H1 (cell line): ENCODE measurements around the gene PPP2R5B. TPM values are rescaled to one million over a fixed set of nuclear protein-coding genes. Genes with fewer than 3 reads are reported as not detected.

ENCODE experiments used
- CTCF ChIA-PET: fragments of 300-600 bp; sonication (Branson Sonifier 250); formaldehyde crosslinking; loops from one replicate; lab custom pipeline; 2021; ENCODE audit not compliant: partially characterized antibody; lab: Charles Lee
- POLR2A ChIA-PET: fragments of 300-600 bp; sonication (Branson Sonifier 250); formaldehyde crosslinking; loops from one replicate; lab custom pipeline; 2021; ENCODE audit warnings: inconsistent platforms; ENCODE audit not compliant: partially characterized antibody; lab: Charles Lee
- DNase-seq, 2 experiments: peaks; one replicate each; pipeline versions ENCODE4 v3.0.0 to v3.0.0-alpha.2; 2010 to 2022; ENCODE audit warnings: low spot score in 2 of 2, low read depth in 1 of 2, mixed read lengths in 1 of 2
- FAIRE-seq: peaks from 2 replicates; lab custom pipeline; 2011; peaks lifted over from hg19 to GRCh38; lab: Jason Lieb, UNC
- H2AFZ ChIP-seq: 2 replicates; pipeline ENCODE4 v1.8.1; 2012; ENCODE audit warnings: low read length, inconsistent platforms
- H2AK5ac ChIP-seq: 2 replicates; pipeline ENCODE4 v1.6.1; 2013; ENCODE audit warnings: low read depth, low read length
- H2BK120ac ChIP-seq: replicated peaks from 2 replicates; pipeline ENCODE3; 2013; ENCODE audit warnings: low read depth, low read length, inconsistent platforms
- H2BK12ac ChIP-seq: 2 replicates; pipeline ENCODE4 v1.6.1; 2013; ENCODE audit warnings: low read depth, low read length
- H2BK15ac ChIP-seq: 2 replicates; pipeline ENCODE4 v1.6.1; 2013; ENCODE audit warnings: low read length
- H2BK20ac ChIP-seq: 2 replicates; pipeline ENCODE4 v1.6.1; 2013; ENCODE audit warnings: low read length
- H2BK5ac ChIP-seq: 2 replicates; pipeline ENCODE4 v1.6.1; 2013; ENCODE audit warnings: low read depth, low read length
- H3K14ac ChIP-seq: 2 replicates; pipeline ENCODE4 v1.6.1; 2013; ENCODE audit warnings: inconsistent platforms; ENCODE audit not compliant: insufficient read length
- H3K18ac ChIP-seq: 2 replicates; pipeline ENCODE4 v1.6.1; 2013; ENCODE audit warnings: low read length; ENCODE audit errors: extremely low read depth
- H3K23ac ChIP-seq: 2 replicates; pipeline ENCODE4 v1.6.1; 2013; ENCODE audit warnings: inconsistent platforms; ENCODE audit not compliant: insufficient read length
- H3K23me2 ChIP-seq: 2 replicates; pipeline ENCODE4 v1.6.1; 2013; ENCODE audit warnings: low read depth, low read length
- H3K27ac ChIP-seq: 2 replicates; pipeline ENCODE4 v1.6.1; 2011; ENCODE audit warnings: low read depth, low read length, inconsistent platforms
- H3K27me3 ChIP-seq, 4 experiments: replicated peaks in 1 of 4; 1 replicate in 1 of 4; 2 replicates in 3 of 4; pipeline versions ENCODE4 v1.6.1 to v1.8.1; 2011 to 2013; ENCODE audit warnings: low read length in 3 of 4, mild to moderate bottlenecking in 3 of 4, inconsistent platforms in 2 of 4, mixed read lengths in 2 of 4, moderate library complexity in 1 of 4; ENCODE audit not compliant: control insufficient read depth in 3 of 4, insufficient read depth in 3 of 4; ENCODE audit errors: extremely low read depth in 1 of 4
- H3K36me3 ChIP-seq, 4 experiments: 2 replicates each; pipeline versions ENCODE4 v1.6.1 to v1.8.1; 2011 to 2013; ENCODE audit warnings: mild to moderate bottlenecking in 4 of 4, low read length in 3 of 4, moderate library complexity in 2 of 4, control low read depth in 1 of 4, inconsistent platforms in 1 of 4; ENCODE audit not compliant: insufficient read depth in 4 of 4, control insufficient read depth in 2 of 4
- H3K4ac ChIP-seq: replicated peaks from 2 replicates; pipeline ENCODE3; 2013; ENCODE audit warnings: low read length, low read depth, mixed read lengths, inconsistent platforms; ENCODE audit not compliant: insufficient read length
- H3K4me1 ChIP-seq, 4 experiments: replicated peaks in 1 of 4; 1 replicate in 1 of 4; 2 replicates in 3 of 4; pipeline versions ENCODE4 v1.6.1 to v1.8.1; 2011 to 2013; ENCODE audit warnings: low read length in 3 of 4, inconsistent platforms in 2 of 4, mixed read lengths in 1 of 4; ENCODE audit not compliant: insufficient read depth in 4 of 4, control insufficient read depth in 3 of 4
- H3K4me2 ChIP-seq, 2 experiments: 2 replicates each; pipeline versions ENCODE4 v1.6.1 to v1.8.1; 2011 to 2013; ENCODE audit warnings: low read depth in 2 of 2, low read length in 2 of 2, control low read depth in 1 of 2, inconsistent platforms in 1 of 2, mild to moderate bottlenecking in 1 of 2; ENCODE audit not compliant: insufficient read depth in 1 of 2
- H3K4me3 ChIP-seq, 4 experiments: fragments of 200-600, 300-600 bp in 1 of 4; sonication (generic), shearing (Covaris generic), sonication (Bioruptor Twin) in 1 of 4; 2 replicates each; pipeline versions ENCODE4 v1.5.1 to v1.8.1; 2011 to 2016; ENCODE audit warnings: low read length in 4 of 4, low read depth in 3 of 4, control low read depth in 2 of 4, inconsistent platforms in 2 of 4, mild to moderate bottlenecking in 2 of 4, mixed read lengths in 1 of 4, moderate library complexity in 1 of 4; ENCODE audit not compliant: insufficient read depth in 2 of 4; ENCODE audit errors: extremely low read depth in 1 of 4
- H3K56ac ChIP-seq: replicated peaks from 2 replicates; pipeline ENCODE3; 2013; ENCODE audit warnings: low read depth, mild to moderate bottlenecking, mixed read lengths, low read length, inconsistent platforms; ENCODE audit not compliant: insufficient read length
- H3K79me1 ChIP-seq: 2 replicates; pipeline ENCODE4 v1.6.1; 2013; ENCODE audit warnings: low read depth, low read length, control low read depth
- H3K79me2 ChIP-seq, 2 experiments: 2 replicates each; pipeline versions ENCODE4 v1.6.1 to v1.8.1; 2012 to 2013; ENCODE audit warnings: low read length in 2 of 2, mild to moderate bottlenecking in 2 of 2, inconsistent platforms in 1 of 2; ENCODE audit not compliant: insufficient read depth in 2 of 2, control insufficient read depth in 1 of 2
- H3K9ac ChIP-seq, 4 experiments: replicated peaks in 1 of 4; 1 replicate in 1 of 4; 2 replicates in 3 of 4; pipeline versions ENCODE4 v1.6.1 to v1.8.1; 2011 to 2013; ENCODE audit warnings: low read depth in 3 of 4, low read length in 3 of 4, control low read depth in 2 of 4, mild to moderate bottlenecking in 2 of 4, moderate library complexity in 2 of 4, inconsistent platforms in 1 of 4; ENCODE audit errors: extremely low read depth in 1 of 4
- H3K9me3 ChIP-seq, 2 experiments: 2 replicates each; pipeline versions ENCODE4 v1.6.1 to v1.8.1; 2012 to 2013; ENCODE audit warnings: mild to moderate bottlenecking in 2 of 2, moderate library complexity in 2 of 2, control low read depth in 1 of 2, inconsistent platforms in 1 of 2, low read depth in 1 of 2, low read length in 1 of 2, mixed read lengths in 1 of 2; ENCODE audit not compliant: insufficient read depth in 2 of 2
- H4K20me1 ChIP-seq, 2 experiments: replicated peaks in 1 of 2; 2 replicates each; pipeline versions ENCODE3 to v1.8.1; 2011 to 2013; ENCODE audit warnings: inconsistent platforms in 2 of 2, low read length in 2 of 2, mild to moderate bottlenecking in 1 of 2; ENCODE audit not compliant: insufficient read depth in 2 of 2, control insufficient read depth in 1 of 2
- H4K5ac ChIP-seq: 2 replicates; pipeline ENCODE4 v1.6.1; 2013; ENCODE audit warnings: low read length, low read depth, mixed read lengths, inconsistent platforms; ENCODE audit not compliant: insufficient read length
- H4K8ac ChIP-seq: 2 replicates; pipeline ENCODE4 v1.8.0; 2013; ENCODE audit warnings: mild to moderate bottlenecking, moderate library complexity, low read length, inconsistent platforms; ENCODE audit not compliant: insufficient read depth; ENCODE audit errors: extremely low read depth
- H4K91ac ChIP-seq: replicated peaks from 2 replicates; pipeline ENCODE3; 2013; ENCODE audit warnings: low read length, mixed read lengths, inconsistent platforms; ENCODE audit not compliant: insufficient read length
- ATF2 ChIP-seq: IDR thresholded peaks from 2 replicates; pipeline ENCODE4 v1.6.1; 2012; ENCODE audit warnings: low read length, inconsistent platforms
- HDAC6 ChIP-seq: IDR thresholded peaks from one replicate; pipeline ENCODE4 v1.7.1; 2012; ENCODE audit warnings: low read depth, mild to moderate bottlenecking, inconsistent platforms, low read length, moderate library complexity
- MAFK ChIP-seq: IDR thresholded peaks from 2 replicates; pipeline ENCODE4 v1.6.1; 2012; ENCODE audit warnings: low read depth, mild to moderate bottlenecking, improper control_type of control experiment, low read length
- NANOG ChIP-seq: IDR thresholded peaks from 2 replicates; pipeline ENCODE4 v1.6.1; 2011; ENCODE audit warnings: low read length, low read depth, mild to moderate bottlenecking, inconsistent platforms; ENCODE audit not compliant: insufficient read depth, poor library complexity, severe bottlenecking
- PHF8 ChIP-seq: fragments of 200-600 bp; sonication (generic); conservative IDR thresholded peaks from 2 replicates; pipeline ENCODE4 v1.7.1; 2012; ENCODE audit warnings: low read depth, mild to moderate bottlenecking, inconsistent platforms, low read length, moderate library complexity
- POLR2AphosphoS5 ChIP-seq: IDR thresholded peaks from 2 replicates; pipeline ENCODE4 v1.6.1; 2011; ENCODE audit warnings: low read depth, low read length
- SIRT6 ChIP-seq: IDR thresholded peaks from one replicate; pipeline ENCODE4 v1.7.1; 2012; ENCODE audit warnings: low read length, inconsistent platforms
- TAF7 ChIP-seq: optimal IDR thresholded peaks from 2 replicates; pipeline ENCODE3; 2011; ENCODE audit warnings: low read depth, mild to moderate bottlenecking, inconsistent platforms, low read length, moderate library complexity, borderline replicate concordance
- TBP ChIP-seq: IDR thresholded peaks from 2 replicates; pipeline ENCODE4 v1.6.1; 2011; ENCODE audit warnings: low read depth, low read length, improper control_type of control experiment
- ZNF274 ChIP-seq: IDR thresholded peaks from 2 replicates; pipeline ENCODE4 v1.7.0; 2012; ENCODE audit warnings: low read length, borderline replicate concordance; ENCODE audit errors: extremely low read depth
- whole genome bisulfite sequencing, 2 experiments: shearing (Covaris generic) in 1 of 2; methylation state at CpG; one replicate each; pipeline versions ENCODE4 v1.1.6 to v1.1.7; 2013 to 2015; ENCODE audit warnings: low lambda C conversion rate in 2 of 2, mixed read lengths in 2 of 2, inconsistent platforms in 1 of 2, low coverage in 1 of 2, missing lambda C conversion rate in 1 of 2; ENCODE audit not compliant: insufficient replicate concordance in 2 of 2, insufficient coverage in 1 of 2, insufficient read length in 1 of 2; ENCODE audit errors: extremely low coverage in 1 of 2, missing lambda C conversion rate in 1 of 2; 5-methylcytosine and 5-hydroxymethylcytosine counted together
- polyA plus RNA-seq, 7 experiments: library from polyadenylated mRNA; depleted of rRNA in 3 of 7; stranded (reverse) in 5 of 7; unstranded in 2 of 7; fragments of >200 nt in 5 of 7; fragments of 200-250 nt in 2 of 7; gene quantifications; 1 replicate in 5 of 7; 2 replicates in 1 of 7; 4 replicates in 1 of 7; pipeline versions ENCODE4 v1.2.1 to v1.2.3, GENCODE V29; 2011 to 2013; ENCODE audit warnings: missing spikeins in 2 of 7, mixed read lengths in 2 of 7
- total RNA-seq: library from RNA; stranded (reverse); fragmentation: NEBNext Ultra II Directional; extraction: Animal tissue kit (Norgen Biotek cat#: 25700); gene quantifications from 2 replicates; pipeline ENCODE4 v1.2.1, GENCODE V29; 2021

The PPP2R5B gene
- total and polyA plus RNA-seq, 2 of the 8 experiments (the other 6 are each of a cell fraction or from before 2014, with no cell fraction given), result 4.9 to 5.1 TPM

- H3K9ac ChIP-seq, result peak within 1 kb of the TSS; percentile 84 to 86 (median 86)
- H4K20me1 ChIP-seq, result no peaks in the 10 kb centered on the region
- peak within 1 kb of the TSS; percentile 73 for H3K56ac ChIP-seq
- FAIRE-seq (no peak), DNase-seq (peak; percentile 94 to 99)
- H3K23me2 ChIP-seq, result peaks cover 16% of the 10 kb centered on the region
- H3K9me3 ChIP-seq, result no peaks in the 10 kb centered on the region
- peak within 1 kb of the TSS; percentile 77 for H4K91ac ChIP-seq
- peak within 1 kb of the TSS; percentile 90 for H4K8ac ChIP-seq
- 3% methylated on average over 39 of the region's 75 CpGs; no CpG with 5 or more reads in 1 of the 2 experiments for WGBS, 2 experiments
- POLR2A ChIA-PET, result interaction anchor here (0.6 to 24.6 kb wide), 19 partner anchors 9 to 661 kb away, joined by 3 to 408 read pairs (median 4); partner anchors contain the start of genes MEN1 and PPP2R5B
- no peak within 1 kb of the TSS for H2BK20ac ChIP-seq
- peaks cover 0 to 6% (median 2%) of the 10 kb centered on the region in 4 experiments; a peak in 3 of 7 replicates for H3K27me3 ChIP-seq
- CTCF ChIA-PET, result interaction anchor here (0.7 to 32.2 kb wide), 10 partner anchors 13 to 190 kb away, joined by 3 to 1058 read pairs (median 4); partner anchors contain the start of genes ARL2, BATF2 and CDC42BPG
- H3K4me2 ChIP-seq, result peak within 1 kb of the TSS; percentile 79 to 99
- H3K4ac ChIP-seq, result peak within 1 kb of the TSS; percentile 73
- no peaks in the 10 kb centered on the region for H3K79me1 ChIP-seq
- no peak within 1 kb of the TSS for H3K23ac ChIP-seq
- peak within 1 kb of the TSS; percentile 60 to 97 (median 94) for H3K4me3 ChIP-seq
- H3K36me3 ChIP-seq, result no peaks in the 10 kb centered on the region
- H2BK12ac ChIP-seq, result peak within 1 kb of the TSS; percentile 60
- no peak within 1 kb of the TSS for H2AK5ac ChIP-seq
- peak within 1 kb of the TSS; percentile 61; the same call in 1 of the 2 replicates for H2BK15ac ChIP-seq
- H2BK120ac ChIP-seq, result no peak within 1 kb of the TSS
- peak within 1 kb of the TSS; percentile 91; the same call in 1 of the 2 replicates for H2AFZ ChIP-seq
- H3K27ac ChIP-seq, result peak within 1 kb of the TSS; percentile 71
- H3K14ac ChIP-seq, result peak within 1 kb of the TSS; percentile 55
- H3K4me1 ChIP-seq, result peaks cover 0 to 22% (median 11%) of the 10 kb centered on the region in 4 experiments; a peak in 6 of 7 replicates
- H2BK5ac ChIP-seq, result peak within 1 kb of the TSS; percentile 83
- H3K79me2 ChIP-seq, result no peaks in the 10 kb centered on the region
- peak within 1 kb of the TSS; percentile 42 for H3K18ac ChIP-seq
- peak within 1 kb of the TSS; percentile 40 for H4K5ac ChIP-seq
- TF ChIP-seq SIRT6 (no peak), TBP (peak; percentile 96), PHF8 (peak; percentile 80), ATF2 (no peak), POLR2AphosphoS5 (peak; percentile 96), MAFK (no peak), TAF7 (peak; percentile 58), HDAC6 (no peak), ZNF274 (no peak), NANOG (peak; percentile 11)
Observed at GRCh38 chr11:64878494-64879243, 45.8 kb upstream of the PPP2R5B start, which contains the start of gene EHD1. EHD1 (minus strand) TSS chr11:64878621; CDS start chr11:64878464, 157 bp downstream.
